CD14-positive monocyte (primary cell): Measurements from ENCODE around the gene GFRA4. TPM values are rescaled to one million over a fixed set of nuclear protein-coding genes. Genes with fewer than 3 reads are reported as not detected.

Experiments
- DNase-seq, 3 donors: peaks; one replicate each; pipeline ENCODE4 v3.0.0-alpha.2; 2011 to 2022
- H2AFZ ChIP-seq: 2 replicates; pipeline ENCODE4 v1.6.0; 2012; ENCODE audit warnings: mild to moderate bottlenecking, low read depth, low read length, inconsistent platforms; ENCODE audit not compliant: insufficient read depth, poor library complexity, severe bottlenecking
- H3K27ac ChIP-seq, 2 donors: 1 replicate in 1 of 2; 2 replicates in 1 of 2; pipeline ENCODE4 v1.5.1; 2012 to 2013; ENCODE audit warnings: low read length in 2 of 2, control low read depth in 1 of 2, inconsistent platforms in 1 of 2, low read depth in 1 of 2, mild to moderate bottlenecking in 1 of 2
- H3K27me3 ChIP-seq, 2 donors: one replicate each; pipeline versions ENCODE4 v1.6.0 to v1.6.1; 2011 to 2013; ENCODE audit warnings: low read length in 2 of 2; ENCODE audit not compliant: control insufficient read depth in 2 of 2, insufficient read depth in 2 of 2
- H3K36me3 ChIP-seq, 2 donors: replicated peaks in 1 of 2; 1 replicate in 1 of 2; 2 replicates in 1 of 2; pipeline versions ENCODE4 v1.5.1 to v1.6.1; 2012 to 2013; ENCODE audit warnings: low read length in 2 of 2, control low read depth in 1 of 2, inconsistent platforms in 1 of 2, mild to moderate bottlenecking in 1 of 2; ENCODE audit not compliant: insufficient read depth in 2 of 2, control insufficient read depth in 1 of 2
- H3K4me1 ChIP-seq, 2 donors: 1 replicate in 1 of 2; 2 replicates in 1 of 2; pipeline versions ENCODE4 v1.5.1 to v1.6.1; 2012 to 2013; ENCODE audit warnings: low read length in 2 of 2, control low read depth in 1 of 2, inconsistent platforms in 1 of 2, mild to moderate bottlenecking in 1 of 2, moderate library complexity in 1 of 2; ENCODE audit not compliant: insufficient read depth in 2 of 2, control insufficient read depth in 1 of 2
- H3K4me2 ChIP-seq: replicated peaks from 2 replicates; pipeline ENCODE3; 2012; ENCODE audit warnings: low read length, moderate library complexity, mild to moderate bottlenecking; ENCODE audit not compliant: poor library complexity, severe bottlenecking; ENCODE audit errors: extremely low read depth
- H3K4me3 ChIP-seq, 3 experiments: fragments of 200-600 bp in 1 of 3; sonication (generic) in 1 of 3; replicated peaks in 1 of 3; 1 replicate in 2 of 3; 2 replicates in 1 of 3; pipeline ENCODE4 v1.5.1; 2011 to 2013; ENCODE audit warnings: low read length in 3 of 3, mild to moderate bottlenecking in 3 of 3, control low read depth in 2 of 3, low read depth in 2 of 3, inconsistent platforms in 1 of 3, moderate library complexity in 1 of 3
- H3K79me2 ChIP-seq: 2 replicates; pipeline ENCODE4 v1.6.0; 2012; ENCODE audit warnings: mild to moderate bottlenecking, control low read depth, inconsistent platforms, low read length, moderate library complexity; ENCODE audit not compliant: insufficient read depth
- H3K9ac ChIP-seq: 2 replicates; pipeline ENCODE4 v1.6.0; 2017; ENCODE audit warnings: low read length, mild to moderate bottlenecking; ENCODE audit not compliant: insufficient read depth, poor library complexity, severe bottlenecking
- H3K9me3 ChIP-seq, 2 donors: replicated peaks in 1 of 2; 1 replicate in 1 of 2; 2 replicates in 1 of 2; pipeline versions ENCODE4 v1.5.1 to v1.6.1; 2012 to 2013; ENCODE audit warnings: low read length in 2 of 2, control low read depth in 1 of 2; ENCODE audit not compliant: control insufficient read depth in 1 of 2, insufficient read depth in 1 of 2
- H4K20me1 ChIP-seq: 2 replicates; pipeline ENCODE4 v1.6.0; 2012; ENCODE audit warnings: mild to moderate bottlenecking, low read length, control low read depth, moderate library complexity; ENCODE audit not compliant: insufficient read depth
- H3K27ac Mint-ChIP-seq, 7 donors: one replicate each; pipeline ENCODE4 v1.8.0; 2020; ENCODE audit warnings: mild to moderate bottlenecking in 7 of 7, mixed read lengths in 7 of 7, moderate library complexity in 6 of 7, inconsistent platforms in 2 of 7
- H3K27me3 Mint-ChIP-seq, 3 donors: one replicate each; pipeline ENCODE4 v1.8.0; 2021 to 2022; ENCODE audit warnings: low read depth in 3 of 3, mild to moderate bottlenecking in 3 of 3, mixed read lengths in 3 of 3, moderate library complexity in 3 of 3, inconsistent platforms in 1 of 3
- H3K36me3 Mint-ChIP-seq, 2 donors: one replicate each; pipeline ENCODE4 v1.8.0; 2020; ENCODE audit warnings: mixed read lengths in 2 of 2, inconsistent platforms in 1 of 2, mild to moderate bottlenecking in 1 of 2
- H3K4me1 Mint-ChIP-seq: one replicate; pipeline ENCODE4 v1.8.0; 2020; ENCODE audit warnings: mild to moderate bottlenecking, mixed read lengths
- H3K4me3 Mint-ChIP-seq, 2 donors: one replicate each; pipeline ENCODE4 v1.8.0; 2020; ENCODE audit warnings: mild to moderate bottlenecking in 2 of 2, mixed read lengths in 2 of 2, moderate library complexity in 1 of 2
- H3K9me3 Mint-ChIP-seq, 7 donors: one replicate each; pipeline ENCODE4 v1.8.0; 2020 to 2022; ENCODE audit warnings: mixed read lengths in 7 of 7, mild to moderate bottlenecking in 6 of 7, moderate library complexity in 6 of 7, inconsistent platforms in 2 of 7
- CTCF ChIP-seq: fragments of 200-600 bp; IDR thresholded peaks from one replicate; pipeline ENCODE4 v1.8.0; 2022; ENCODE audit warnings: antibody characterized with exemption, mild to moderate bottlenecking
- whole genome bisulfite sequencing: methylation state at CpG from one replicate; pipeline ENCODE4 v1.1.5; 2013; ENCODE audit warnings: missing lambda C conversion rate; ENCODE audit not compliant: insufficient coverage; 5-methylcytosine and 5-hydroxymethylcytosine counted together
- intact Hi-C, 2 donors: fragments of 100-400 bp; cut with micrococcal nuclease; formaldehyde crosslinking; loops; one replicate each; pipeline versions ENCODE4 v1.15.0 to v1.15.1; 2023
- polyA plus RNA-seq, 3 donors: library from polyadenylated mRNA; depleted of rRNA in 1 of 3; unstranded in 2 of 3; stranded (reverse) in 1 of 3; fragments of 300-500 nt in 2 of 3; fragments of >200 nt in 1 of 3; fragmentation: Illumina TruSeq in 2 of 3; gene quantifications; 1 replicate in 2 of 3; 2 replicates in 1 of 3; pipeline ENCODE4 v1.2.3, GENCODE V29; 2012 to 2021

Gene GFRA4
- polyA plus RNA-seq, 3 donors: not detected

GRCh38 chr20:3646067-3646440, 17.1 kb downstream of the GFRA4 start:
- H3K9me3 ChIP-seq: no peaks in the 10 kb centered on the region
- H3K27me3 ChIP-seq: no peaks in the 10 kb centered on the region
- Mint-ChIP-seq H3K27ac (no peak overlapping the region), H3K27me3 (no peaks in the 10 kb centered on the region), H3K4me1 (no peaks in the 10 kb centered on the region), H3K4me3 (no peak overlapping the region), H3K36me3 (peaks cover 80 to 87% of the 10 kb centered on the region in 2 donors), H3K9me3 (no peaks in the 10 kb centered on the region)
- WGBS: 100% methylated on average over 1 of the region's 5 CpGs
- no peak overlapping the region for H3K4me2 ChIP-seq
- no peak overlapping the region for H2AFZ ChIP-seq
- peaks cover 56 to 87% of the 10 kb centered on the region in 2 donors for H3K36me3 ChIP-seq
- no peaks in the 10 kb centered on the region for H3K79me2 ChIP-seq
- no peak overlapping the region for H3K9ac ChIP-seq
- no peak for TF ChIP-seq CTCF
- H3K4me1 ChIP-seq: no peaks in the 10 kb centered on the region
- no peak overlapping the region for H3K4me3 ChIP-seq
- H4K20me1 ChIP-seq: no peaks in the 10 kb centered on the region
- no peak for DNase-seq
- no peak overlapping the region for H3K27ac ChIP-seq
- intact Hi-C loops: no loop called here

GRCh38 chr20:3645309-3646066, 17.7 kb downstream of the GFRA4 start:
- H3K4me1 Mint-ChIP-seq: no peaks in the 10 kb centered on the region
- Histone ChIP-seq H3K4me2 (no peak overlapping the region), H2AFZ (no peak overlapping the region), H3K79me2 (no peaks in the 10 kb centered on the region), H3K9ac (no peak overlapping the region), H4K20me1 (no peaks in the 10 kb centered on the region), H3K4me3 (no peak overlapping the region), H3K27ac (no peak overlapping the region), H3K4me1 (no peaks in the 10 kb centered on the region), H3K9me3 (no peaks in the 10 kb centered on the region), H3K36me3 (peaks cover 56 to 89% of the 10 kb centered on the region in 2 donors), H3K27me3 (no peaks in the 10 kb centered on the region)
- H3K27me3 Mint-ChIP-seq: no peaks in the 10 kb centered on the region
- H3K27ac Mint-ChIP-seq: no peak overlapping the region
- TF ChIP-seq CTCF: no peak
- intact Hi-C loops: no loop called here
- DNase-seq: no peak
- 99% methylated on average over 13 of the region's 20 CpGs for WGBS
- peaks cover 79 to 86% of the 10 kb centered on the region in 2 donors for H3K36me3 Mint-ChIP-seq
- no peak overlapping the region for H3K4me3 Mint-ChIP-seq
- no peaks in the 10 kb centered on the region for H3K9me3 Mint-ChIP-seq
